Tibial nerve (tissue), 3 donors: ENCODE measurements around the gene BPIFB3.

ENCODE experiments used
- CTCF ChIP-seq, 5 experiments: fragments of 200-600 bp in 3 of 5; fragments of 450-650 bp in 2 of 5; sonication (generic) in 3 of 5; IDR thresholded peaks; one replicate each; pipeline ENCODE4 v1.5.1; 2016 to 2019; ENCODE audit warnings: antibody characterized with exemption in 5 of 5, mild to moderate bottlenecking in 3 of 5, moderate library complexity in 2 of 5
- POLR2A ChIP-seq, 2 donors: fragments of 450-650 bp; IDR thresholded peaks; one replicate each; pipeline ENCODE4 v1.6.1; 2017; ENCODE audit warnings: antibody characterized with exemption in 2 of 2, mild to moderate bottlenecking in 2 of 2, moderate library complexity in 2 of 2

DNA sequence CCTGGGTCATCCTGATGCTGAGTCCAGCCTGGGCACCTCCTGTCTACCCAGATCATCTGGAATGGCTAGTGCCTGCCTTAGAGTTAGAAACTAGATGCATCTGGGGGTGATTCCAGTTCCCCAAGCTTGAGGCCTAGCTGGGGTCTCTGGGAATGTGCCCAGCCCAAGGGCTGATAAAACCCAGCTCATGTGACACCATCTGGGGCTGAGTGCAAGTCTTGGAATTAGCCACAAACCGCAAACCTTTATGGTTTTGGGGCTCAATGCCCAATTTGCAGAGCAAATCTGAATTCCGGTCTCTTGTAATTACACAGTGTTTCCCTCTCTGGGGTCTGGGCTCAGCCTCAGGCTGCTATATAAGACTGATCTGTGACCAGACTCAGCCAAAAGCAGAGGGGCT, 25.6 kb downstream of the BPIFB3 start, which contains the start of gene BPIFB4:
- TF ChIP-seq CTCF (IDR thresholded peaks at IDR 0.05) (no peak), POLR2A (IDR thresholded peaks at IDR 0.05) (no peak)
